Activated CD4-positive, alpha-beta T cell treated with anti-CD3 and anti-CD28 coated beads, Interleukin-10, Interleukin-2, amounts not matched to agents 100 ng/mL and 50 ng/mL, durations not matched to agents 16 hours and 8 hours (primary cell): Measurements from ENCODE around the gene STT3B.

ENCODE experiments used
- DNase-seq: peaks from one replicate; pipeline ENCODE4 v3.0.0-alpha.2; 2020

The STT3B gene

DNA sequence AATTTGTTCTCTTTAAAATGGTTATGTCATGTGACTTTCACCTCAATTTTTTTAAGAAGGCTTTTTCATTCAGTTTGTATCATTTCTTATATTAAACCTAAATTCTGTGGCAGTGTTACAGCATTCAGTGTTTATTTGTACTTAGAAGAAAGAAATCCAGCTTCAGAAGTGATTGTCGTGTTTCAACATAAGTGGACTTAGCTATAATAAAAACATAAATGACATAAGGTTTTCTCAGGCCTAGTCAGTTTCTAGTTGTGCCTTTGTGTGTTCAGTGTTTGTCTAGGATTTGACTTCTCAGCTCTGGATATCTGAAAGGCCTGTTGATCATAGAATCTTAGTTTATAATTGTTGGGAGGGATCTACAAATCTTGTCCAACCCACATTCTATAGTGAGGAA, 80.5 kb downstream of the STT3B start:
- no peak for DNase-seq

DNA sequence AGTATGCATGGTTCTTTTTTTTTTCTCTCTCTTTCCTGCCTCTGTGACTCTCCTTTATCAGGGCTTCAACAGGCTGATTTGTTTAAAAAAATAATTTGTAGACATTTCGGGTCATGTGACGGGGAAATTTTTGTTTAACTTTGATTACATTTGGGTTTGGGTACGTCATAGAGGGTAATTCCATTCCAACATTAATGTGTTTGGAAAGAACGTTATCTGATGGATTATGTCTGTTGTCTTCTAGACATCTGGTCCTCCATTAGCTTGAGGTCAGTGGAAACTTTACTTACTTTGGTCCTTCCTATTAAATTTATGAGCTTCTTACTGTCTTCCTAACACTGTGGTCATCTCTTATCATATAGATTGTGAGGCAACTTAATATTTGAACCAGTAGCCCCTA, 80.9 kb downstream of the STT3B start:
- DNase-seq: no peak

DNA sequence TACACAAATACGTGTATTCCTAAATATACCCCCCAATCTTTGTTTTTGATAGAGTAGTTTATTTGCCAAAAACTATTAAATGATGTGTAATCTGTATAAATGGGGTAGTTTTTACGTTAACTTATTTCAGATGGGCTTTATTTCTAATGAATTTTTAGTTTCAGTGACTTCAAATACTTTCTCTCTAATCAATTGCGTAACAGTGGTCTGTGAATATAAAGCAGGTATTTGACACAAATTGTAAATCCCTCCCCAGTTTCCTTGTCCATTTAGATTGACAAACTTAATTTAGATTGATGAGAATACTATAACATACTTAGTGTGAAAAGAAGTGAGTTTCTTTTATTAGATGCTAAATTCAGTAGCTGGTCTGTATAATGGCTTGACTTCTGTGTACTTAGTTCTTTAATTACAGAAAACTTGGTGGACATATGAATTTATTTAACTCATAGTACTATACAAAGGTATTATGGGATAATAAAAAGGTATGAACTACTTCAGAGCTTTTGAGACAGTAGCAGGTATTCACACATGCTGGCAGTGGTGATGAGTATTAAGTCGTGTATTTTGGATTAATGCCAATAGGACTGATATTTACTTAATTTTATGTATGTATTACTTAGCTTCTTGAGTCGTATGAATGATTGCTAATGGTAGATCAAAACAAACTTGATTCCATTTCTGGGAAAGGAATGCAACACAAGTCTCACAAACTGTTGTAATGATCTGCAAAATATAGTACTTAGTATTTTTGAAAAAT, 81.6 kb downstream of the STT3B start:
- DNase-seq: no peak

DNA sequence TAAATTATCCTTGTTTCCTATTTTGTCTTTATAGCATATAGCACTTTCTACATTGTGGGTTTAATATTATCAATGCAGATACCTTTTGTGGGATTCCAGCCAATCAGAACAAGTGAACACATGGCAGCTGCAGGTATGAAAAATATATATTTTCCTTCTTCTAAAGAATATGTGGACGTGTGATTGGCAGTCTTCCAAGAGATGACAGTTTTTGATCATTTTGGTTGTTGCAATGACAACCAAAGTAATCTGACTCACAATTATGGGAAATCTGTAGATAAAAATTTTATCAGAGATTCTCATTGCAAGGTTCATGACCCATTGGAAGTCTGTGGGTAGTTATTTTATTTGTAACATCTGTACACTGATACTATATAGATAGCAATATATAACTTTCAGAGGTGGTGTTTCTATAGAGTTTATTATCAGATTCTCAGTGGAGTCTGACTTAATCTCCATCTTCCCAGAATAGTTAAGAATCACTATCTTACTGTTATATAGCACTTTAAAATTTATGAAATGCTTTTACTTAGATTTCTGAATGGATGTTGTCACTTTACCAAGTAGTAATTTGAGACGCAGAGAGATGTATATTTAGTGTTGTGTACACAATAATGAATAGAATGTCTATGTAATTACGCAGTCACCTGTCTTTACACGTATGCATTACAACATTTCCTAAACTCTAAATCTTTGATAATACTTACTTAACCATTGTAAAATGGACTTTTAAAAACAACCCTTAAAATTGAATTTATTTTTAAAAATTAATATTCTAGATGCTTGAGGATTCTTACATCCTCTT, 82.5 kb downstream of the STT3B start:
- DNase-seq: no peak

DNA sequence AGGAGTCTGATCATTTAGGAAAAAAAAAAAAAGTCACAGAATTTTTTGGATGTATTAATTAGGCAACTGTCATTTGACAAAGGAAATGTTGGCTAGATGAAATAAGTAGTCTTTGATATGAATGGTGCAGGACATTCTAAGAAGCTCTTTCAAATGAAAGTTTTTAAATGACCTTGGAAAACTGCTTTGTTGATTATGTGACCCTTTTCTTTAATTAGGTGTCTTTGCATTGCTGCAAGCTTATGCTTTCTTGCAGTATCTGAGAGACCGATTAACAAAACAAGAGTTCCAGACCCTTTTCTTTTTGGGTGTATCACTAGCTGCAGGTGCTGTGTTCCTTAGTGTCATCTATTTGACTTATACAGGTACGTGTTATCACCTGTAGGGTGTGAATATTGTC, 84.0 kb downstream of the STT3B start:
- DNase-seq: no peak

DNA sequence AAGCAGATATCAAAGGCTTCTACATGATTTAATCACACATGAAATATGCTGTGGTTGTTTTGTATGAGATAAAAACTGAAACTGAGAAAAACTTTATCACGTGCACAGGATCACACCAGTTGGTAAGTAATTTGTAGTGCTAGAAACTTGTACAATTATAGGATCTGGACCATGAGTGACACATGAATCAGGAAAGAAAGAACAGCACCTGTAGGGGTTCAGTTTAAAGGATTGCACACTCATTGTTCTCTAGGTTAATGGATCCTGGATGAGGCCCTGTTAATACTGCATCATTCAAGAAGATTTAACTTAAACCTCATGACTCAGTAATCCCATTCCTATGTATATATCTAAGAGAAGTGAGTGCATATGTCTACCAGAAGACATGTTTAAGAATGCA, 87.9 kb downstream of the STT3B start:
- peak; percentile 25 for DNase-seq

DNA sequence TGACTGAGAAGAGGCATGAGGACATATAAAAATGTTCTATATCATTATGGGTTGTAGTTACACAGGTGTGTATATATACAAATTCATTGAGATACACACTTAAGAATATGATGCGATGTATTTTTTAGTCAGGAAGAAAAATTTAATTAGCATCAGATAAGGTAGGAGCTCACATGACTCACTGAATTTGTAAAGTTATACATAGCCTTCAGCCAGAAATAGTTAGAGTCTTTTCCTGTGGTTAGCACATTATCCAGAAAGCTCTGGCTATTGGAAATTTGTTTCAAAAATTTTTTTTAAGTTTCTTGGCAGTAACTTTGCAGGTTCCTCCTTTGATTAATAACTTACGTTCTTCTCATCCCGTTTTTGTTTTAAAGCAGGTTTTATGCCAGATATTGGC, 88.6 kb downstream of the STT3B start:
- DNase-seq: no peak

DNA sequence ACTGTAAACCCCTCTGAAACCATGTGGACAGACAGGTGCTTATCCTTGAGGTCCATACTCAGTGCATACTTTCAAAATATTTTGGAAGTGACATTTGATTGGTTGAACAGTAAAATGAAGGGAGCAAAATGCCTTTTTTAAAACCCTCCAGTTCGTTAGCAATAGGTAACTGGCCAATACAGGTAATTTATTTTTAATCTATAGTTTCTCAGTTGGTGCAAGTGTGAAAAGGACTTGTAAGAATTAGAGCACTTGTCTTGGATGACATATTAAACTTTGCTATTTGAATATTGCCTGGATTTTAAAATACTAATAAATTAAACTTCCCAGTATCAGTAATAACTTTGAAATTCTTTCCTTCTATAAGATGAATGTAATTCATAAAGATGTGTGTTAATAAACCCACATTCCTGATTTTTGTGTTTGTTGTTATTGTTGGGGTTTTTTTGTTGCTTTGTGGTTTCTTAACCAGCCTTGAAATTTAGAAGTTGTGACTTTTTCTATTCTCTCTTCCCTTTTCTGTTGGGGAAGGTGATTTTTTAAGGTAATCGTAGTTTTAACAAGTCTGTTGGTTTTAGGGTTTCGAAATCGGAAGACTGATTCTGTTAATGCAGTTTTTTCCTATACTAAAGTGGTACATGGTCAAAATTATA, 90.0 kb downstream of the STT3B start:
- no peak for DNase-seq

DNA sequence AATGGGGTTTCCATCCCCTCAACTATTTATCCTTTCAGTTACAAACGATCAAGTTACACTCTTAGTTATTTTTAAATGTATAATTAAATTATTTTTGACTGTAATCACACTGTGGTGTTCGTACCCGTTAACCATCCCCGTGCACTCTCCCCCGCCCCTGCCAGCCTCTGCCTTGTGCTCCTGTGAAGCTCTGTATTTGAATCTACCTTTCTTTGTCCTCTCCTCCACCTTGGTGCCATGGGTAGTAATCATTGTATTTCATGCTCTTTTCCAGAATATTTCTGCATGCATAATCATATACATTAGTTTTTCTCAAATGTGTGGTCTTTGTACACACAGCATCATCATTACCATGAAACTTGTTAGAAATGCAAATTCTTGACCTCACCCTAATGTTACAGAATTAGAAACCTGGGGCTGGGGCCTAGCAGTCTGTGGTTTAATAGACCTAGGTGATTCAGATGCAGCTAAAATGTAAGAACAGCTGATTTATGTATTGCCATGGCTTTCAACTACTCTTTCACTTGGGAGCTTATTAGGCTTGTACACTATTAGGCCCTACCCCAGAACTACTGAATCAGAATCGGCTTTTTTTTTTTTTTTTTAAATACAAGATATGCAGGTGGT, 91.5 kb downstream of the STT3B start:
- no peak for DNase-seq

DNA sequence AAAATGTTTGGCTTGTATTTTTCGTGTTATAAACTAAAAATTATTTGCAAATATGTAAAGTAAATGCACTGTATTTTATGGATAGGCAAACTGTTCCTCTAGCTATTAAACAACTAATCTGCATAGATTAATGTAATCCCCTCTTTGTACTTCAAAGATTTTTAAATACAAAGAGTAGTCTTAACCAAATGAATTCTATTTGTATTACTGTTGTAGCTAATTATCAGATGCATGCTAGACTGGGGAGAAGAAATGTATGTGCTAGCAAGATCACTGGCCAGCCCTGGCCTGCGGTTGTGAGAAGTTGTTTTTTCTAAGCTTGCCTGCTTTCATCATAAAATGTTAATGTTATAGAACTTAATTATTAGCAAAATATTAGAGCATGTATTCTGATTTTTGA, 92.6 kb downstream of the STT3B start:
- no peak for DNase-seq

DNA sequence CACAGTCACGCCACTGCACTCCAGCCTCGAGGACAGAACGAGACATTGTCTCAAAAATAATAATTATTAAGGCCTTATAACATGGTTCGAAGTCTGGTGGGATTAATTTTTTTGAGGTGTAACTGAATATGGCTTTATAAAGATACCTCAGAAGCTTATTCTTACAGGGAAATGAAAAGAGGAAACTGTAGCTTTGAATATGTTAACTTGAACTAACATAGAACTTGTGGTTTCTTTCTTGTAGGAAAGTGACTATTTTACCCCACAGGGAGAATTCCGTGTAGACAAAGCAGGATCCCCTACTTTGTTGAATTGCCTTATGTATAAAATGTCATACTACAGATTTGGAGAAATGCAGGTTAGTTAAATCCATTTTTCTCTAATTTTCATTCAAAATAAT, 96.3 kb downstream of the STT3B start:
- DNase-seq: no peak

DNA sequence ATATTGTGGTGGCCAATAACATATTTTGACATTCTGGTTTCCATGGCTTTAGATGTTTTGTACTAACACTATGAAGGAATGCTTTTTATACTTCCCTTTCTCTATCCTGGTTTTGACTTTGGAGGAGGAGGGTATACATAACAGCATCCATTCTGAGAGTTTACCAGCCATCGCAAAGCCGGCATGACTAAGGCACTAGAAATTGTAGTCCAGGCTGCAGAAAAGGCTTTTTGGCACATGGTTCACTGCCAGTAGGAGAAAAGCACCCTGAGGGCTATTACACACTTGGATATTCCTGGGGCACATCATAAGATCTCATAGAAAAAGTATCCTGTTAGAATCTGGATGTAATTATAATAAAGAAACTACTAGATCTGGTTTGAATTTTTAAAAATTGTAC, 101.8 kb downstream of the STT3B start:
- no peak for DNase-seq

DNA sequence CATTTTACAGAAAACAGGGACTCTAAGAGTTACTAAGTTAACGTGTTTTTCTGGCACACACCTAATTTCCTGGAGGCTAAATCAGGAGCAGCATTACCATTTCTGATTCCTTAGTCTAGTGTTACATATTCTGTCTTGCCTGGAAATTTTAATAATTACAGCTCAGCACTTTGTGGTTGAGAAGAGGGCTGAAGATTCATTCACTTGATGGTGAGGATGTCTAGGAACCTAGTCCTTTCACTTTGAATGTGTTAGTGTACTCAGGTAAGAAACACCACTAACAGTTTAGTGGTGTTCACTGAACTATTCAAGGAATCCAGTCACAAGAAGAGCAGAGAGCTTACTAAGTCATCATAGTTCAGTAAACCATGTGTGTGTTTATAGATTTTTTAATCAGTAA, 102.8 kb downstream of the STT3B start:
- peak; percentile 71 for DNase-seq

DNA sequence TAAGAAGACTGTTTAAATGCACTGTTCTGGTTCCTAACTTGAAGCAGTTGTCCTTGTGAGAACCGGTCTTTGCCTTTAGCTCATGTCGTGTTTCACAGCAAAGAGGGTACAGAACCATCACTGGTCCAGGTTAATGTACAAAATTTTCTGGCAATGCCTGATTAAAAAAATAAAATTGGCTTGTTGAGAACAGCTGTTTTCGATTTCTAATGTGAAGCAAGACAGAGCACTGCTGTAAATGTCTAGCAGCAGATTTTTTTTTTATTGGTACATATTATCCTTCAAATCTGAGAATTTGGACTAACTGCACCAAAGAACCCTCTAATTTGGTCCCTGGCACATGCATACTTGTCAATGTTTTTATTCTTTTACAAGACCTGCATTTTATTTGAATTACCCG, 103.3 kb downstream of the STT3B start:
- DNase-seq: no peak

DNA sequence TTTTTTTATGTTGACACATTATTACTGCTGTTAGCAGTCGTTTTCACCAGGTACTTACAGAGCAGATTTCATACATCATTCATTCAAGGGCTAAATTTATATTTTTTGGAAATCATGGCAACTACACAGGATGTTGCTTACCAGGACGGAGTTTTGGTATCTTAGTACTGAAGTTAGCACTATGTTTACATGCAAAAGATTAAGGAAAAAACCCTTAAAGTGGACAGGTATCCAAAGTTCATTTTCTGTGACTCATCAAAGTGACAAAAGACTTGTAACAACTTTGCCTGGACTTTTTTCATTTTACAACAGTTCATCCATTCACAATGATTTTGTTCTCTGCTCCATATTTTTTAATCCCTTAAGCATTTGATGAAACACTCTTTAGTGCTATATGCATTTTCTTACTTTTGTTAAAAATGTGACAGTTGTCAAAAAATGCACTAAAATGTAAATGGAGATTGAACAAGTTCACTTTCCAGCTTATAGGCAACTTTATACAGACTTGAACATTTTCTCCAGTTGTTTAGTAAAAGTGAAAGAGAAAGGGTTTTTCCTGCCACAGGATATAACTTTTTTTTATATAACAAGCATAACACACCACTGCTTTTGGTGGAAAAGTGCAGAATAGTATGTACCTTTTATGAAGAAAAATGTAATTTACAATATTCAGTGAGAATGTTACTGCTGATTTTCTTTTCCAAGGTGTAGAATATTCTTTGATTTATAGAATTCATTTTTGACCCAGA, 104.1 kb downstream of the STT3B start:
- peak; percentile 41 for DNase-seq

DNA sequence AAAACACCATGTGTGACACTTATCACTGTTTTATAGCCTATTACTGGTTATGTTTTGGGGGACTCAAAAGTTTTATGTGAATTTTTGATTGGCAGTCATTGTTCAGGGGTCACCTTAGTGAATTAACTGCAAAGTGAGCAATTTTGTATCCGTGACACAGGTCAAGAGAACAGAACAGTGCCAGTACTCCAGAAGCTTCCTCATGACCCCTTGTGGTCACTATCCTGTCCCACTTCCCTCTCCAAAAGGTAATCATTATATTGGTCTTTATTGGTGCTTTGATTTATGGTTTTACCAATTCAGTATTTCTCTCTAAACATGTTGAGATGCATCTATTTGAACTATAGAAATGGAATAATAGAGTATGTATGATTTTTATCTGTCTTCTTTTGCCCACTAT, 107.1 kb downstream of the STT3B start:
- no peak for DNase-seq

DNA sequence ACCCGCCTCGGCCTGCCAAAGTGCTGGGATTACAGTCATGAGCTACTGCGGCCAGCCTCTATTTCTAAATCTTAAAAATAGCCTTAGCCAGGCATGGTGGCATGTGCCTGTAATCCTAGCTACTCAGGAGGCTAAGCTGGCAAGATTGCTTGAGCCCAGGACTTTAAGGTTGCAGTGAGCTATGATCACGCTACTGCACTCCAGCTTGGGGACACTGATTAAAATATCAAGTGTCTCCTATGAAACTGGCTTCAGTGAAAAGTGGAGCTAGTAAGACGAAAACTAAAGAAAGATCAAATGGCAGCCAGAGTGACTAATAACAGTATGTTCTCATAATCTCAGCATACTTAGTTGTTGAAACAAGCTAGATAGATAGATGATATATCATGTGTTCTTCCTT, 112.5 kb downstream of the STT3B start:
- peak; percentile 20 for DNase-seq

DNA sequence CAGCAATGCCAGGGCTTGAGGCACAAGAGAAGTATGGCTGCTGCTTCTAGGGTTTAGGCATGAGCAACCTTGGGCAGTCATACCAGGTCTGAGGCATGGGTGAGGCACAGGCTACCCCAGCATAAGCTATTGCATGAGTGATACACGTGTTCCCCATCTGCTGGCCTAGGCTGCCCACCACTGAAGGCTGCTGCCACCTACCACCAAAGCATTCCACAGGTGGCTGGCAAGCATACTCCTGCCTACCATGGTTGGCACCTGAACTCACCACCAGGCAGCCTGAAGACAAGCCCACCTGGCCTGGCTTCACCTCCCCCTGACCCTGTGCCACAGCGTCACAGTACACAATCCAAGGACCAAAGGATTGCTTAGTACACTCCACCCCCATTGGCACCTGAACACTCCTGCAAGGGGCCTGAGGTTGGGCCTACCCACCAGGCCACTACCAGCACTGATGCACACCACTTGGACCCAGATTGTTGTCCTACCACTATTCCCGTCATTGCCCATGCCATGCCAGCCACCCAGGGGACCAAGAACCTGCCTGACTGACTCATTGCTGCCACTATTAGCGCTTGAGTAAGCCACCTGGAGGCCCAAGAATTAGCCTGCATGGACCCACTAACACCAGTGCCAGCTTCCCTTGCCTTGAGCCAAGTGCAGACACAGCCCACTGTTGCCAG, 115.7 kb downstream of the STT3B start:
- DNase-seq: no peak

DNA sequence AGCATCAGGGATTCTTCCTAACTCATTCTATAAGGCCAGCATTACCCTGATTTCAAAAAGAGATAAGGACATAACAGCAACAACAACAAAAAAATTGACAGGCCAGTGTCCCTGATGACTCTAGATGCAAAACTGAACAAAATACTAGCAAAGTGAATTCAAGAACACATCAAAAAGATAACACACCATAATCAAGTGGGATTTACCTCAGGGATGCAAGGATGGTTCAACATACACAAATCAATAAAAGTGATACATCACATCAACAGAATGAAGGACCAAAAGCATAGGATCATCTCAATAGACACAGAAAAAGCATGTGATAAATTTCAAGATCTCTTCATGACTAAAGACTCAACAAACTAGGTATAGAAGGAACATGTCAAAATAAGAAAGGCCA, 119.6 kb downstream of the STT3B start:
- no peak for DNase-seq

DNA sequence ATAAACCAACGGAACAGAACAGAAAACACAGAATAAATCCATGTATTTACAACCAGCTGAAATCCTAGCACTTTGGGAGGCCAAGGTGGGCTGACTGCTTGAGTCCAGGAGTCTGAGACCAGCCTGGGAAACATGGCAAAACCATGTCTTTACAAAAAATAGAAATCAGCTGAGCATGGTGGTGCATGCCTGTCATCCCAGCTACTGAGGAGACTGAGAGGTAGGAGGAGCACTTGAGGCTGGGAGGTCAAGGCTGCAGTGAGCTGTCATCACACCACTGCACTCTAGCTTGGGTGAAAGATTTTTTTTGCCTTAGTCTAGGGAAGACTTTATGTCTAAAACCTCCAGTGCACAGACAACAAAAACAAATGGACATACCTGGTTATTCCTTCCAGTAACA, 120.7 kb downstream of the STT3B start:
- no peak for DNase-seq

DNA sequence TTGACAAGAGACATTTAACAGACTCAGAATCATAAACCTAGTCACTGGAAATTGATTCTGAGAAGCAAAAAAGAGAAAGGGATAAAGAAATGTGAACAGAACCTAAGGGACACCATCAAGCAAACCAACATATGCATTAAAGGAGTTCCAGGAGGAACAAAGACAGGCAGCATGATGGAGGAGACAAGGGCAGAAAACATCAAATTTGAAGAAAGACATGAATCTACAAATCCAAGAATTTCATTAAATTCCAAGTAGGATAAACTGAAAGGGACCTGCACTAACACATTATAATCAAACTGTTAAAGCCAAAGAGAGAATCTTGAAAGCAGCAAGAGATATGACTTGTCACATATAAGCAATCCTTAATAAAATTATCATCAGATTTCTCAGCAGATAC, 122.3 kb downstream of the STT3B start:
- DNase-seq: no peak

DNA sequence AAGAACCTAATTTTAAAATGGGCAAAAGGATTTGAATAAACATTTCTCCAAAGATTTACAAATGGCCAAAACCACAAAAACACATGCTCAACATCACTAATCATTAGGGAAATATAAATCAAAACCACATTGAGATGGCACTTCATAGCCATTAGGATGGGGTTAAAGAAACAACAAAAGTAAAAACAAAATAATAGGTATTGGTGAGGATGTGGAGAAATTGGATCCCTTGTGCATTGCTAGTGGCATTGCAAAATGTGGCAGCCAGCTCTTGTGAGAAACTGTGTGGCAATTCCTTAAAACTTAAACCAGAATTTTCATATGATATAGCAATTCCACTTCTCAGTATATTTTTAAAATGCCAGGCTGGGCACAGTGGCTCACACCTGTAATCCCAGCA, 126.5 kb downstream of the STT3B start:
- no peak for DNase-seq
